Measurements from ENCODE around the gene ZNF169.
"Not testable (repeated sequence)": the region's sequence is repeated elsewhere in the genome, so short reads cannot be mapped to it uniquely, and the experiment has no call there.

GRCh38 chr9:94336445-94336844, 77.3 kb downstream of the ZNF169 start:
- not testable (repeated sequence) for TF ChIP-seq SIN3A (IDR thresholded peaks at IDR 0.05; ENCODE audit: borderline replicate concordance, low read depth, low read length); FOSL2 (IDR thresholded peaks at IDR 0.05; ENCODE audit: borderline replicate concordance, low read depth); YY1 (IDR thresholded peaks at IDR 0.05; ENCODE audit: low read depth); EZH2phosphoT487 (IDR thresholded peaks at IDR 0.05; ENCODE audit: borderline replicate concordance, low read depth); CTCF (IDR thresholded peaks at IDR 0.05); TEAD4 (IDR thresholded peaks at IDR 0.05; ENCODE audit: borderline replicate concordance, insufficient read depth); RXRA (IDR thresholded peaks at IDR 0.05; ENCODE audit: borderline replicate concordance, low read depth); ZBTB33 (IDR thresholded peaks at IDR 0.05; ENCODE audit: borderline replicate concordance, low read depth); POLR2AphosphoS5 (IDR thresholded peaks at IDR 0.05; ENCODE audit: low read depth, low read length); SMC3 (IDR thresholded peaks at IDR 0.05; ENCODE audit: low read depth, low read length)

All from SK-N-SH (cell line).